DMS53 treated with DMSO at 0.1 percent for 48 hours (cell line): Measurements from ENCODE around the gene RAB9A.
"Not testable (repeated sequence)": the region's sequence is repeated elsewhere in the genome, so short reads cannot be mapped to it uniquely, and the experiment has no call there.

Experiments
- DNase-seq: peaks from one replicate; lab custom pipeline; 2025; ENCODE audit not compliant: unreplicated experiment; lab: John Stamatoyannopoulos, UW

The RAB9A gene

GRCh38 chrX:13699183-13699826, 10.4 kb downstream of the RAB9A start:
- no peak for DNase-seq

DNA sequence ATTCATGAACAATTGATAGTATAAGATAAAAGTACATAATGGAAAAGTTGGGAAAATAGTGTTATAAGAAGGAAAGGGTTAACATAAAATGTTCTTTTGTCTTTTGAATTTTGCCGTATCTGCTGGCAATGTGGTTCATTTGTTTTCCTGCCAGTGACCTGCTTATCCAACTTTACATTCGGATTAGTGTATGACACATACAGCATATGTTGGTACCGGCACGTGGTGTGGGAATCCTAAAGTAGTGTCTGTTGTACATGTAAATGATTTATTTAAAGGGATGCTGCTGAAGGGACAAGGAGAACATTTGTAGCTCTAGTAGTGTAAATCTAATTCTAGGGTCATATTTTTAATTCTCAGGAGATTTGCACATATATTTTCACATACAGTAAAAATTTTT, 11.5 kb downstream of the RAB9A start:
- DNase-seq = no peak

DNA sequence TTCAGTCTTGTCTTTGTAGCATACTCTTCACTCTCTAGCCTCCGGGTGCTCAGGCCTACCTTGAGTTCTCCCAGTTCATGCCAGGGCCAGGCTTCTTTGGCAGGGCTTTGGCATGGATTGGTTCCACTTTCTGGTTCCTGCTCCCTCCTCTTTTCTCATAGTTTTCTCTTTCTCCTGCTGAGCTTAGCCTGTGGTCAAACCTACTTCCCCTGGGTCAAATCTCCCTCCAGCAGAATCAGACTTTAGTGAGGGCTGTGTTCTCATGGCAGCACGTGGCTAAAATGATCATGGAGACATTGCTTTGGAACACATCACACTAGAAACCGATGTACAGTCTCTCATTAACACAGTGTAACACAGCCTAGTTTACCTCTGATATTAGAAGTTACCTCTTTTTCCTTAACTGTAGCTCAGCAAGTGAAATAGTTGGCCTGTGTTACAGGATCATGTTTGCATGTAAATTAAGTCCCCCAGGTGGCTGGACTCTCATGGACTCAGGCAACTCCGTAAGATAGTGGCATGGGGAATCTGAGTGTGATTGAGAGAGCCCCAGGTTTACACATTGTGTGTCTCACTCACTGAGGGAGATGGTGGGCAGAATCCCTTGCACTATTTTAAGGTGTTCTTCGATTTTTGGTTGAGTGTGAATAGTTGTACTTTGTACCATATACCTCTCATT, 13.3 kb downstream of the RAB9A start:
- DNase-seq = no peak

- no peak for DNase-seq
Observed at GRCh38 chrX:13703135-13703534, 14.2 kb downstream of the RAB9A start.

- no peak for DNase-seq
Observed at GRCh38 chrX:13703589-13703988, 14.7 kb downstream of the RAB9A start.

DNA sequence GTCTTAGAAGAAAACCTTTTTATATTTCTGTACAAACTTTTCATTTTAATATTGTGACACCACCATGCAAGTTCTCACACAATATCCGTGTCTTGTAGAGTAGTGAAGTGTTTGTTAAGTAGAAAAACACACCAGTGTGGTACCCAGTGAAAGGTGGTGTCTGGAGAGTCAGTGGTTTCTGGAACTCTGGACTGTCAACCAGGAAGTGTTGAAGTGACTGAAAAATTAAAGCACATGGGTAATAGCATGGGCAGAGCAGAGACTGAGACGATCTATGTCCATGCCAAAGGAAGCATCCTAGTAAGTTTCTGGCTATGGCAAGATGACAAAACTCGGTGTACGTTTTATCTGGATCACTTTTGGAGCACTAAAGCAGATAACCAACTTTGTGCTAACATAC, 22.2 kb downstream of the RAB9A start:
- no peak for DNase-seq

GRCh38 chrX:13716455-13716854, 27.5 kb downstream of the RAB9A start:
- no peak for DNase-seq

GRCh38 chrX:13716905-13717304, 28.0 kb downstream of the RAB9A start:
- DNase-seq = no peak

DNA sequence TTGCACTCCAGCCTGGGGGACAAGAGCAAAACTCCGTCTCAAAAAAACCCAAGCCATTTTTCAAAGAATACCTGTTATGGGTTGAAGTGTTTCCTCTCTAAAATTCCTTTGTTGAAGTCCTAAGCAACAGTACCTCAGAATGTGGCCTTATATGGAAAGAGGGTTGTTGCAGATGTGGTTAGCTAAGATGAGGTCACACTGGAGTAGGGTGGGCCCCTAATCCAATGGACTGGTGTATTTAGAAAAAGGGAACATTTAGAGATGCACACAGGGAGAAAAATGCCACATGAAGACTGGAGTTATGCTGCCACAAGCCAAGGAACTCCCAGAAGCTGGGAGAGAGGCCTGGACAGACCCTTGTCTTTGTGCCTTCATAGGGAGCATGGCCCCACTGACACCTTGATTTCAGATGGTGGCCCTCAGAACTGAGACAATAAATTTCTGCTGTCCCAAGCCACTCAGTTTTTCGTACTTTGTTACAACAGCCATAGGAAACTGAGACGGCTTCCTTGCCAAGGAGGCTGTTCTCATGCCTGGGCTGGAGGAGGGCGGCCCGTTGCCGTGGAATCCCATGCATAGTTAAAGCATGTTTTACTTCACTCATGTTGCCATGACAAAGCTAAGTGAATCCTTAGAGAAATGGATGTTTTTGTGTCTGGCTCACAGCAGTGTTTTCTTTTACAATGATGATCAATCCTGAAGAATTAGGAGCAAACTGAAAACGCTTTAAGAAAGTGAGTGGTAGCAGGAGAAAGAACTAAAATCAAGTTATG, 29.0 kb downstream of the RAB9A start:
- no peak for DNase-seq

DNA sequence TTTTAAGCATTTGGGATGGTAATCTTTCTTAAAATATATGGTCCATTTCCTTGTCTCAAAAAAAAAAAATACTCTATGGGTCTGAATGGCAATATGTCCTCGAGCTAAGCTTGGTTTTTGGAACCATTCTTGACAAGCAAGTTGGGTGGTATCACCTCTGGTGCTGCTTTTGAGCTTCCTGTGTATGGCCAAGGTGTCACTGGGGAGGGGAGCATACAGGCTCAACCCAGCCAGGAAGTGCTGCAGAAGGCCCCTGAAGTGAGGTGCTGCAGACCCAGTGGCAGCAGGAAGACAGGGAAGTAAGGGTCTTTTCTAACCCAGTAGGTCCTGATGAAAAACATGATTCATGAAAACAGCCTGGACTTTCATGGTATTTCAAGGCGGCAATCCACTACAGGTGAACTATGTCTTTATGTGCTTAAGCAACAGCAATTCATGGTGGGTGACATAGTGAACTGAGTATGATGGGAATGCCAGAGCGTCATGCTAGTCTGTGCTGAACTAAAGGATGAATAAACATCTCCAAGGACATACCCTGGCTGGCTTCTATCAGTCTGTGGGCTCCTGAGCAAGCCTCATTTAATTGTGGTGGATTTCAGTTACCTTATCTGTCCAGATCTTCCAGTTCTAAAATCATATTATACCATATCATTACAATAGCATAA, 30.4 kb downstream of the RAB9A start:
- DNase-seq = no peak

DNA sequence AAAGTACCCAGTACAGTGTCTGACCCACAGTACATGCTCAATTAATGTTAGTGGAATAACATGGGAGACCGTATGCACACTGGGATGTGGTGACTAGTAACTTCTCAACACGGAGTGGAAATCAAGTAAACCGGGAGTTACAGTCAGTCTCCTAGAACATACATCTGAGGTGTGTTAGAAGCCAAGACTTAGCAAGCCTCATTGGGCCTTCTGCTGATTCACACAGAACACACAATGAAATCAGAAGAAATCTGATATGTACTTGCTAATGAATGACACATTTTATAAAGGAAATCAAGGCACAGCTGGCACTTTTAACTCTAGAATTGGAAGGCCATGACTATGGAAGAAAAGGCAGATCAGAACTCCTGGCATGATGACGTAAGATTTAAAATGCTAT, 32.4 kb downstream of the RAB9A start:
- peak; percentile 30 for DNase-seq

DNA sequence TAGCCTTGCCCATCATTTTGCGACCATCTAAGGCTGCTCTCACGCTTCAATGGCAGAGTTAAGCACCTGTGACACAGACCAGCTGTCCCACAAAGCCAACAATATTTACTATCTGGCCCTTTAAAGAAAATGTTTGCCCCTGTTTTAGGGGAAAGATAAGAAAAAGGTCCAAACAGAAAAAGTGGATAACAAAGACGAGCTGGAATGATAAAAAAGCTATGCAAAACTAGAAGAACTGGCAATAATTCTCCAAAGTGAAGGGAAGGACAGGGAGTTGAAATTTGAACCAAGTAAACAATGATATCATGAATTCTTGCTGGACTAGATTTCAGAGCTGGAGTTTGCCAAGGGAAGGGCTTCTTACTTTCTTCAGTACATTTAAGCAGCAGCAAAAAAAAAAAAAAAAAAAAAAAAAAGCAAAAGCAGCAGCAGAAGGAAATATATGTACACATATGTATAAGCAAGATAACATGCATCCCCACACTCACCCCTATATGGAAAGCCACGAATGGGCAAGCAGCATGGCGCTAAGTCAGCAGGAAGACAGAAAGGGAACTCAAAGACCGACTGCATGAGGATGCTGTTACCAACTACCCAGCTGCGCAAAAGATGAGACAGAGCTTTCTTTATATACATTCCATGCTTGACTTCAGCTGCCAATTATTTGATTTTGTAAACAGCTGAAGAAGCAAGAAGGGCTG, 33.0 kb downstream of the RAB9A start:
- peak; percentile 30 for DNase-seq

DNA sequence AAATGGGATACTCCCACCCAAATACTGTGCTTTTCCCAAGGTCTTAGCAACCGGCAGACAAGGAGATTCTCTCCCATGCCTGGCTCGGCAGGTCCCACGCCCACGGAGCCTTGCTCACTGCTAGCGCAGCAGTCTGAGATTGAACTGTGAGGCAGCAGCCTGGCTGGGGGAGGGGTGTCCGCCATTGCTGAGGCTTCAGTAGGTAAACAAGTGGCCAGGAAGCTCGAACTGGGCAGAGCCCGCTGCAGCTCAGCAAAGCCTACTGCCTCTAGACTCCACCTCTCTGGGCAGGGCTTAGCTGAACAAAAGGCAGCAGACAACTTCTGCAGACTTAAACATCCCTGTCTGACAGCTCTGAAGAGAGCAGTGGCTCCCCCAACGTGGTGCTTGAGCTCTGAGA, 36.0 kb downstream of the RAB9A start:
- DNase-seq = peak; percentile 17

DNA sequence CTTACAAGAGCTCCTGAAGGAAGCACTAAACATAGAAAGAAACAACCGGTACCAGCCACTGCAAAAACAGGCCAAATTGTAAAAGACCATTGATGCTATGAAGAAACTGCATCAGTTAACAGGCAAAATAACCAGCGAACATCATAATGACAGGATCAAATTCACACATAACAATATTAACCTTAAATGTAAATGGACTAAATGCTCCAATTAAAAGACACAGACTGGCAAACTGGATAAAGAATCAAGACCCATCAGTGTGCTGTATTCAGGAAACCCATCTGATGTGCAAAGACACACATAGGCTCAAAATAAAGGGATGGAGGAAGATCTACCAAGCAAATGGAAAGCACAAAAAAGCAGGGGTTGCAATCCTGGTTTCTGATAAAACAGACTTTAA, 37.7 kb downstream of the RAB9A start:
- DNase-seq = not testable (repeated sequence)

GRCh38 chrX:13730523-13730922, 41.6 kb downstream of the RAB9A start:
- not testable (repeated sequence) for DNase-seq

DNA sequence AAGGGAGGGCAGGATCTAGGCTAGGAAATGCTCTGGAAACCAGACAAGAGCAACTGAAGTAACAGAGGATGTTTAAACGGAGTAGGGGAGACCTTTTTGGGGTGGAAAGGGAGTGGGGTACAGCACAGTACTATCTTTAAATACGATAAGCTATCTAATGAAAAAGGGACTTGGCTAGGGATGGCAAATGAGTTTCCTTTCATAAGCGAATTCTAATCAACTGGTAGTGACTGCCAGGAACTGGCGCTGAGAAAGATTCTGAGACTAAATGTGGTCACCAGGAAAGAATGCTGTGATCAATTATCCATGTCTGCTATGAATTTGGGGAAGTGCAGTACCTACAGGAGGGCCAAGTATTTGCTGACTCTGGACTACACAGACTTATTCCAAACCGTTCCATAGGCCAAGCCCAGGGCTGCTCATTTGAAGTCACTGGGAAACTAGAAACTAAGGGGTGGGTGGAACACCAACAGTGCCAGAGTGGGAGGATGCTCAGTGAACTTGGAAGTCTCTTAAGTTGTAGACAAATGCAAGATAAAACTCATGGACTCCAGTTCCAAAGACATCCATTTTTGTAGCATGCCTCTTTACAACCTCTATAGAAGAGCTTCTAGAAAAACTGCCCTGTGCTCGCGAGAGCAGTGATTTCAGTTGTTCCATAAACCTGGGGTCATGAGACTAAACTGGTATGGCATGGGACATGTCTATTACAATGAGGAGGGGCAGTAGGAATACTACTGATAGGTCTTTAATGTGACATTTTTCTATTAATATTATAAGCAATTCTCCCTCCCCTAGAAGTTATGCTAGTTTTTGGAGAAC, 43.5 kb downstream of the RAB9A start:
- DNase-seq = no peak

- no peak for DNase-seq
Observed at GRCh38 chrX:13733506-13733905, 44.6 kb downstream of the RAB9A start.

- peak; percentile 72 for DNase-seq
Observed at GRCh38 chrX:13734278-13735172, 45.6 kb downstream of the RAB9A start, which contains the start of the genes OFD1 and TRAPPC2. Gene OFD1 (plus strand): TSS chrX:13734748. CDS start chrX:13735072, 324 bp downstream. Gene TRAPPC2 (minus strand): TSS chrX:13734620. CDS start chrX:13719963, 14,657 bp downstream.

- no peak for DNase-seq
Observed at GRCh38 chrX:13741695-13742094, 52.8 kb downstream of the RAB9A start.
